Embryonic facial prominence (tissue), 1 donor: ENCODE data around the gene PAFAH1B1.
"Not testable (repeated sequence)": the region's sequence is repeated elsewhere in the genome, so short reads cannot be mapped to it uniquely, and the experiment has no call there.

Source experiments
- DNase-seq: peaks from one replicate; pipeline ENCODE4 v3.0.0-alpha.2; 2016; ENCODE audit errors: extremely low spot score

The PAFAH1B1 gene

DNA sequence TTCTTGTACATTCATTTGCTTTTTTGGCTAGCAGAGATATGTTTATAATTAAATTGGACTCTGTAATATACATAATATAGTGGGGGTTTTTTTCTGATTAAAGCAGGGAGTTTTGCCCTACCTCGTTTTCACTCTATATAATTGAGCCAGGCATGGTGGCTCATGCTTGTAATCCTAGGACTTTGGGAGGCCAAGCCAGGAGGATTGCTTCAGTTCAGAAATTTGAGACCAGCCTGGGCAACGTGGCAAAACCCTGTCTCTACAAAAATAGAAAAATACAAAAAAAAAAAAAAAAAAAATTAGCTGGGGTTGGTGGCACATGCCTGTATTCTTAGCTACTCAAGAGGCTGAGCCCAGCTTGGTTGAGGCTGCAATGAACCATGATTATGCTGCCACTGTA lies 42.2 kb downstream of the PAFAH1B1 start:
- DNase-seq = no peak

GRCh38 chr17:2636169-2636930 lies 42.9 kb downstream of the PAFAH1B1 start:
- no peak for DNase-seq

DNA sequence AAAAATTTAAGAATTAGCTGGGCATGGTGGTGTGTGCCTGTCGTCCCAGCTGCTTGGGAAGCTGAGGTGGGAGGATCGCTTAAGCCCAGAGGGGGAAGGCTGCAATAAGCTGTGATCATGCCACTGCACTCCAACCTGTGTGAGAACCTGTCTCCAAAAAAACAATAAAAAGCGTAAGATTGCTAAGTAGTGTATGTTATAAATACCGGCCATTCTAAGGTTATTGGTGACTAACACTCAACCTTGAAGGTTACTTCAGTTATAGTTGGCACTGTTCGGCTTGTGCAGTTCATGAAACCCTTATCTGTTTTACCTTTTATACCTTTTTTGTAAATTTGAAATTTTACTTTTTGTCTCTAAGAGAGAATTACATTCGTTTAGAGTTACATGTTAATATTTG lies 44.0 kb downstream of the PAFAH1B1 start:
- DNase-seq = no peak

GRCh38 chr17:2644971-2645370 lies 51.5 kb downstream of the PAFAH1B1 start:
- DNase-seq = no peak

DNA sequence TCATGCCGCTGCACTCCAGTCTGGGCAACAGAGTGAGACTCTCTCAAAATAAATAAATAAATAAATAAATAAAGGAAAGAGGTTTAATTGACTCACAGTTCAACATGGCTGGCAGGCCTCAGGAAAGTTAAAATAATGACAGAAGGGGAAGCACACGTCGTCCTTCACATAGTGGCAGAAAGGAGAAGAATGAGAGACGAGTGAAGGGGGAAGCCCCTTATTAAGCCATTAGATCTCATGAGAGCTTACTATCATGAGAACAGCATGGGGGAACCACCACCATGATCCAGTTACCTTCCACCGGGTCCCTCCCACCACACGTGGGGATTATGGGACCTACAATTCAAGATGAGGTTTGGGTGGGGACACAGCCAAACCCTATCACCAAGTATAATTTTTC lies 54.5 kb downstream of the PAFAH1B1 start:
- no peak for DNase-seq

- no peak for DNase-seq
These were observed 55.7 kb downstream of the PAFAH1B1 start for GRCh38 chr17:2649191-2649590.

DNA sequence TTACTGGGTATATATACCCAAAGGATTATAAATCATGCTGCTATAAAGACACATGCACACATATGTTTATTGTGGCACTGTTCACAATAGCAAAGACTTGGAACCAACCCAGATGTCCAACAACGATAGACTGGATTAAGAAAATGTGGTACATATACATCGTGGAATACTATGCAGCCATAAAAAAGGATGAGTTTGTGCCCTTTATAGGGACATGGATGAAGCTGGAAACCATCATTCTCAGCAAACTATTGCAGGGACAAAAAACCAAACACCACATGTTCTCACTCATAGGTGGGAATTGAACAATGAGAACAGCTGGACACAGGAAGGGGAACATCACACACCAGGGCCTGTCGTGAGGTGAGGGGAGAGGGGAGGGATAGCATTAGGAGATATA lies 59.5 kb downstream of the PAFAH1B1 start:
- not testable (repeated sequence) for DNase-seq

DNA sequence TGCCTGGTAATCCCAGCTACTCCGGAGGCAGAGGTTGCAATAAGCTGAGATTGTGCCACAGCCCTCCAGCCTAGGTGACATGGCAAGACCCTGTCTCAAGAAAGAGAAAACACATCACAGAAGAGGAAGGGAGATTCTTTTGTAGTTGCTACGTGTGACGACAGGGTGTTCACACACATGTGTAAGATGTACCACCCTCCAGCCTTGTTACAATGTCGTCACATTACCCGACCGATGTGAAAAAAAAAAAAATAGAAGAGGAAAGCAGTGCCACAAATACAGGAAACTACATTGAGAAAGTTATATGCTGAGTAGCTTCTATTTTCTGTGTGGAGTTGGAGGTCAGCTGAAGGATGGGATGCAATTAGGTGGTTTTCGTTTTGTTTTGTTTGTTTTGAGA lies 62.1 kb downstream of the PAFAH1B1 start:
- no peak for DNase-seq

- no peak for DNase-seq
These were observed 62.8 kb downstream of the PAFAH1B1 start for GRCh38 chr17:2656283-2656682.

DNA sequence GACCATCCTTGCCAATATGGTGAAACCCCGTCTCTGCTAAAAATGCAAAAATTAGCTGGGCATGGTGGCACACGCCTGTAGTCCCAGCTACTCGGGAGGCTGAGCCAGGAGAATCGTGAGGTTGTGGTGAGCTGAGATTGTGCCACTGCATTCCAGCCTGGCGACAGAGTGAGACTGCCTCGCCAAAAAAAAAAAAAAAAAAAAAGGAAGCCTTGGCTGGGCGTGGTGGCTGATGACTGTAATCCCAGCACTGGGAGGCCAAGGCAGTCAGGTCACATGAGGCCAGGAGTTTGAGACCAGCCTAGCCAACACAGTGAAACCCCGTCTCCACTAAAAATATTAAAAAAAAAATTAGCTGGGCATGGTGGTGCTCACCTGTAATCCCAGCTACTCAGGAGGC lies 65.9 kb downstream of the PAFAH1B1 start:
- DNase-seq = not testable (repeated sequence)

- DNase-seq = not testable (repeated sequence)
These were observed 67.0 kb downstream of the PAFAH1B1 start for GRCh38 chr17:2660410-2660809.

- no peak for DNase-seq
These were observed 78.6 kb downstream of the PAFAH1B1 start for GRCh38 chr17:2672026-2672425.

GRCh38 chr17:2679247-2679646 lies 85.8 kb downstream of the PAFAH1B1 start:
- not testable (repeated sequence) for DNase-seq

- no peak for DNase-seq
These were observed 87.5 kb downstream of the PAFAH1B1 start for GRCh38 chr17:2680961-2681360.

DNA sequence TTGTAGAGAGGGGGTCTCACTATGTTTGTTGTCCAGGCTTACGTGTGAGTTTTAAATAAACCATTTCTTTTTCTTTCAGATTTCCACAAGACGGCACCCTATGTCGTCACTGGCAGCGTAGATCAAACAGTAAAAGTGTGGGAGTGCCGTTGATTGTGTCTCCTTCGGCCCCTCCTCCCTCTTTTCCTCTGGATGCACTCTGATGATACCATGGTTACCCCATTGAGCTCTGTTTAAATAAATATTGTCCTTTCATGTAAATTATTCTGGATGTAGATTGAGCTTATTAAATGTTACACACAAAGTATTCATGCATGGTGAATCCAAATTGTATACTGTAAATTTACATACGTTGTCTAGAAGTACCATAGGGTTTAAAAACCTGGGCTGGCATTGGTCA lies 88.2 kb downstream of the PAFAH1B1 start:
- DNase-seq = no peak

DNA sequence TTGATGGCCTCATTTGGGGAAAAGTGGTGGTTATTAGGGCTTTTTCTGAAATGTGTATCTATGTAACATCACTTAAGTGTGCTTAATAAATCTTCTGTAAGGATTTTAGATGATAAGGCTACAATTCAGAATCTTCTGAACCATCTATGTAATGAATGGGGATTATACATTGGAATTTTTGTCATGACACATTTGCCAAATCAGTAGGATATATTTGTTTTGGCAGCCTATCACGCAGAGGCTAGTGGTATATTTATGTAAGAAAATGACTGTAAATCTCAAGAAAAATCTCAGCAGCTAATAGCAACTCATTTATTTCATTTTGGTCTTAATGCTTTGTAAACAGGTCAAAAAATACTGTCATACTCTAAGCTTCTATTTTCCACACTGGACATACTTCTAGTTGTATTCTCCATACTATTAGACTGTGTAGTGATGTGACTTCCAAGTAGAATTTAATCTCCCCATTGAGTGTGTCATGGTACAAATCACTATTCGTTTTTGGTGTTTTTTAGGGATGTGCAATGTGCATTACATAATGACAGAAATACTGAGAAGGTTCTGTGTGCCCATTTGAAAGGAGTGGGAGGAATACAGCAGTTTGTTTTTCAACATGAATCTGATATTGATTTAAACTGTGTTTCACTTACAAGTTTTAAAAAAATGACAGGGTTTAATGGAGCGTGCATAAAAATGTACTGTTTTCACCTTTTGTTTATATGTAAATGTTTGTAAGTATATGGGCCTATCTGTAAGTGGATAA lies 88.9 kb downstream of the PAFAH1B1 start:
- no peak for DNase-seq

DNA sequence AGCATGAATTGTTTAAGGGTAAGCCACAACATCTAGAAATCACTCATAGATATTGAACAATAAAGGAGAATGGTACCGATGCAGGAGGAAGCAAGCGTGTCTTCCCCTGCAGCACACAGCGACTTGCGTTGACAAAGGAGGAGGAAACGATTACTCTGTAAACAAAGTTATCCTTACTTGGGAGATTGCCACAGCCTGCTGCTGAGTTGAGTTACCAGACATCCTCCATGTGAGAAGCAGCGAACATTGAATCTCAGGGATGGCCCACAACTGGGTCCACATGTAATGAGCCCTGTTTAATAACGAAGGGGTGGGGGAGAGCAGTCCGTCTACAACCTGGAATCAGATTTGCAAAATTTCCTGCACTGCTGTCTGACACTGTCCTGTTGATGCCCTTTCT lies 90.5 kb downstream of the PAFAH1B1 start:
- DNase-seq = no peak

DNA sequence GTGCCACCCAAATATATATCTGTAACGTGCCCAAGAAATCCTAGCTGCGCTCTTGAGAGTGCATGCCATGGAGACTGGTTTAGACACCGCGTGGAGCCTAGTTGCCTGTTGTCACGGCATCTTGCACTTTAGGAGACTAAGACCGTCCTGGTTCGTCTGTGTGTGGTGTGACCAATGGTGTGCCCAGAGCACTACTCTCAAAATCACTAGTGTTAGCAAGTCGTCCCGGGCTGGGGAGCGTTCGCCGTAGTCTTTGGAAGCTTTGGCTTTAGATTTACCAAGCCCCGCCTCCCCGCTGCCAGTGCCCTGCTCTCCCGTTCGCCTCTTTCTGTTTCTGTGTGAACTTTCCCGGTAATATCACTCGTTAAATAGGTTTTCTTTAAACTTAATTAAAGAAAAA lies 91.1 kb downstream of the PAFAH1B1 start:
- DNase-seq = no peak

GRCh38 chr17:2685696-2686095 lies 92.2 kb downstream of the PAFAH1B1 start:
- DNase-seq = no peak

DNA sequence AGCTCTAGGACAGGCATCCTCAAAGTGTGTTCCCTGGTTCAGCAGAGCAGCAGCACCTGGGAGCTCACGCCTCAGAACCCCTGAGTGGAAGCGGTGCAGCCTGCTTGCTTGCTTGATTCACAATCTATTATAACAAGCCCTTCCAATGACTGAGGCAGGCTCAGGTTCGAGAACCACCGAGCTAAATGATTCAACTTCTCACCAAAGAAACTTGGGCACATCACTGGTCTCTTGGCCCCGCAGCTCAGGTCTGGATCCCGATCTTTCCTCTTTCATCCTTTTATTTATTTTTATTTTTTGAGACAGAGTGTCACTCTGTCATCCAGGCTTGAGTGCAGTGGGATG lies 93.6 kb downstream of the PAFAH1B1 start:
- no peak for DNase-seq

- no peak for DNase-seq
These were observed 95.2 kb downstream of the PAFAH1B1 start for GRCh38 chr17:2688351-2689342.
